HG03575 (cell line): ENCODE results near the gene ZCCHC7.
"Not testable (repeated sequence)": the region's sequence is repeated elsewhere in the genome, so short reads cannot be mapped to it uniquely, and the experiment has no call there.

ENCODE experiments used
- ATAC-seq: cut with Tn5 transposase; IDR thresholded peaks from one replicate; pipeline ENCODE4 v1.9.1; 2021; ENCODE audit not compliant: unreplicated experiment, insufficient number of reproducible peaks, low FRiP score; ENCODE audit errors: extremely low read depth

ZCCHC7 gene

GRCh38 chr9:37119907-37120842 is at the start of gene ZCCHC7:
Gene ZCCHC7 (plus strand): TSS chr9:37120574.
- peak; percentile 76 for ATAC-seq

GRCh38 chr9:37074790-37075189 is 45.6 kb upstream of the ZCCHC7 start:
- ATAC-seq: not testable (repeated sequence)

- no peak for ATAC-seq
Measured at GRCh38 chr9:37079370-37080164, 40.8 kb upstream of the ZCCHC7 start.

GRCh38 chr9:37080165-37080628 is 40.2 kb upstream of the ZCCHC7 start:
- not testable (repeated sequence) for ATAC-seq

GRCh38 chr9:37081507-37081906 is 38.9 kb upstream of the ZCCHC7 start:
- not testable (repeated sequence) for ATAC-seq

- ATAC-seq: no peak
Measured at GRCh38 chr9:37082214-37082765, 38.1 kb upstream of the ZCCHC7 start.

- ATAC-seq: no peak
Measured at GRCh38 chr9:37083654-37084053, 36.7 kb upstream of the ZCCHC7 start.

- no peak for ATAC-seq
Measured at GRCh38 chr9:37085233-37085632, 35.1 kb upstream of the ZCCHC7 start.

GRCh38 chr9:37092714-37093295 is 27.6 kb upstream of the ZCCHC7 start:
- not testable (repeated sequence) for ATAC-seq

GRCh38 chr9:37094751-37095150 is 25.6 kb upstream of the ZCCHC7 start:
- ATAC-seq: no peak

- no peak for ATAC-seq
Measured at GRCh38 chr9:37096628-37097027, 23.7 kb upstream of the ZCCHC7 start.

- no peak for ATAC-seq
Measured at GRCh38 chr9:37097294-37097693, 23.1 kb upstream of the ZCCHC7 start.

GRCh38 chr9:37100327-37100726 is 20.0 kb upstream of the ZCCHC7 start:
- no peak for ATAC-seq

GRCh38 chr9:37100741-37101140 is 19.6 kb upstream of the ZCCHC7 start:
- no peak for ATAC-seq

GRCh38 chr9:37102486-37102885 is 17.9 kb upstream of the ZCCHC7 start:
- ATAC-seq: no peak

GRCh38 chr9:37104183-37104889 is 16.0 kb upstream of the ZCCHC7 start:
- ATAC-seq: no peak

GRCh38 chr9:37105234-37105633 is 15.1 kb upstream of the ZCCHC7 start:
- ATAC-seq: no peak

- no peak for ATAC-seq
Measured at GRCh38 chr9:37107701-37108100, 12.7 kb upstream of the ZCCHC7 start.

- not testable (repeated sequence) for ATAC-seq
Measured at GRCh38 chr9:37114442-37114841, 5.9 kb upstream of the ZCCHC7 start.
